Endometrial microvascular endothelial cells (primary cell): ENCODE results near the gene GRK1. TPM values are rescaled to one million over a fixed set of nuclear protein-coding genes. Genes with fewer than 3 reads are reported as not detected.

ENCODE experiments used
- in situ Hi-C: cut with HindIII; loops from 2 replicates; pipeline ENCODE4 v1.10.0; 2017; ENCODE audit warnings: low sequenced_read_pairs, low pct_unique_long_range_greater_than_20kb; ENCODE audit errors: inconsistent ontology term
- total RNA-seq: library from RNA; depleted of rRNA; stranded (reverse); fragments of >200 nt; gene quantifications from one replicate; pipeline ENCODE4 v1.2.3, GENCODE V29; 2015; ENCODE audit errors: inconsistent ontology term

Gene GRK1
- total RNA-seq, 1 donor from 2014 or later, result not detected

DNA sequence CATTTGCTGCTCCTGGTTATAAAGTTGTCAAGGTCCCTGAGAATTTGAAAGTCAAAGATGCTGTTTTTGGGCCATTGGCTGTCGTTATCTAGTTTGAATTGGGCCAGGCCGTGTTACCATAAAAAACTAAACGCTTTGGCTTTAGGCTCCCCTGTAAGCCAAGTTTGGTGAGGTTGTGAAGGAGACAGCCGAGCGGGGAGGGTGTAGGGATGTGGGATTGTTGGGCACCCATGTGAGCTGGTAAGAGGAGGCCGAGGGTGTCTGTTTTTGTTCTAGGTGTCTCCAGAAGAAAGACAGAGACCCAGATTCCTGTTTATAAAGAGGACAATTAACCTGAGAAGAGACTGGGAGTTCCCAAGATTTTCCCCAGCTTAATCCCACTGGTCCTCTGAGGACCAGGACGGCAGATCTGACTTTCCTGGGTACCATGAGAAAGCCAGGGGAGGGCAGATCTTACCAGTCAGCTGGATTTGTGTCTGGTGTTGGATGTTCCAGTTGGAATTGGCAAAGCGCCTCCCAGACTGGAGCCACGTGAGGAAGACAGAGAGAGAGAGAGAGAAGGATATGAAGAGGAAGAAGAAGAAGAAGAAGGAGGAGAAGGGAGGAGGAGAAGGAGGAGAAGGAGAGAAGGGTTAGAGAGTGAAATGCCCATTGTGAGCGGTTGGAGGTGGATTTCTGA, 117.1 kb downstream of the GRK1 start:
- in situ Hi-C loops, result no loop called here

DNA sequence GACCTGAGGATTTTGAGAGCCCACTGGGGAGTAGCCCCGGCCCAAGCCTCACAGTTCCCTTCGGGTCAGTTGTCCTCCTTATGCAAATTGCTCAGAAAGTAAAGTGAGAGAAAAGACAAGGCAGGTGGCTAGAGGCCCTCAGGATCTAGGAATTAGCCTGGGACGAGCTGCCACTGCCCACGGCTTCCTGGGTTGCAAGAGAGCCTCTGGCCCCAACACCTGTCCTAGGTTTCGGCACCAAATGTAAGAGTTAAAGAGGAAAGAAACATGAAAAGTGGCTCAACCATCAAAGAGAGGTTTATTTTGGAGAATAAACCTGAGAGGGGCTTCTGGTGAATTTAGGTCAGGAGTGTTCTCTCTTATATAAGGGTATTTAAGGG, 117.6 kb downstream of the GRK1 start:
- in situ Hi-C loops, result no loop called here

DNA sequence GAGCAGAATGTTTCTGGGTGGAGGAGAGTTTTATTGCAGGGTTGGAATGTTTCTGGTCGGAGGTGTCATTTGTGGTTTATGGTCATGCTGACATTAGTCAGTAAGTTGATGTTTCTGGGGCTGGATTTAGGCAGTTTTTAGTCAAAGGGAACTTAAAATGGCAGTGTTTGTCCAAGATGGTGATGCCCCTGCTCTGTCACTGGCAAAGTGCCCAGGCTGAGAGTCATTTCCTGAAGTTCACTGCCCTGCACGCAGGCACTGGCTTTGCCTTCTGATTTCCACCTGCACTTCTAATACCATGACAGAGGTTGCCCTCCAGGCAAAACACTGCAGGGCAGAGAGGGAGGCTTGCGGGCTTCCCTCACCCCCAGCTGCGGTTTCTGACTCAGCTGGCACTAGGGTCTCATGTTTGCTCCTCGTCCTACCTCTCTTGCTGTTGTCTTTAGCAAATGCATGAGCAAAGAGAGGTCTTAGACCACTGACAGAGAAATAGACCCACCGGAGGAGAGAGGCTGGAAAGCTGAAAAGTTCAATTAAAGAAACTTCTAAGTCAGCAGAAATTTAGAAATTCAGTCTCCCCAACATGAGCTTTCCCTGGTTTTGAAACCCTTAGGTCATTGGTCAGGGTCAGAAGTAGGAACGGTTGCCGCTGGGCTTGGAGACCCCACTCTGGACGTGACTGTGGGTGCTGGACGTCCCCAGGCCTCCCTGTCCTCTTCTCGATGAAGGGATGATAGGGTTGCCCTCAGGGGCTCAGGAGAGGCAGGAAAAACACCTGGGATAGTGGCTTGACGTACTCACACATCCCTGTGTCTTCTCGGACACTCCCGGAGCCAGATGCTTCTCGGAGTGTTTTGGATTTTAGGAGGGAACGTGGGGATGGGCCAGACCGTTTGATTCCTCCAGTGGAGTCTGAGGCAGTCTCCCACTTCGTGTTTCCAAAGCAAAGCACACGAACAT, 118.3 kb downstream of the GRK1 start:
- in situ Hi-C loops, result no loop called here

DNA sequence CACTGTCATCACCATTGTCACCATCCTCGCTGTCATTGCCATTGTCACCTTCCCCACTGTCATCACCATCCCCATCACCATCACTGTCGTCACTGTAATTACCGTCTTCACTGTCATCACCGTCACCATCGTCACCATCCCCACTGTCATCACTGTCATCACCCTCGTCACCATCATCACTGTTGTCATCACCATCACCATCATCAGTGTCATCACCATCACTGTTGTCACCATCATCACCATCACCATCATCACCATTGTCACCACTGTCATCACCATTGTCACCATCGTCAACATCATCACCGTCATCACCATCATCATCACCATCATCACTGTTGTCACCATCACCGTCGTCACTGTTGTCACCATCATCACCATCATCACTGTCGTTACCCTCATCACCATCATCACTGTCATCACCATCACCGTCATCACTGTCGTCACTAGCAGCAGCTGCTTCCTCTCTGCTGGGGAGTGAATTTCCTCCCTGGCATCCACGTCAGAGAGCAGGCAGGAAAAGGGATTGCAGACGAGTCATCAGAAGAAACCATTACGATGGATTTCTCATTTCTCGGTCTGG, 119.3 kb downstream of the GRK1 start:
- in situ Hi-C loops, result no loop called here

Other genes starting within 250 kb of the GRK1 start
- gene ADPRHL1, start 213.7 kb upstream of the GRK1 start, total RNA-seq, result 17.5 TPM
- gene DCUN1D2, start 176.5 kb upstream of the GRK1 start, total RNA-seq, result 3.0 TPM
- gene TFDP1, start 82.5 kb upstream of the GRK1 start, total RNA-seq, result 116 TPM
- not detected for gene ATP4B, start 9.0 kb upstream of the GRK1 start, total RNA-seq
- 31.3 TPM for gene TMEM255B, start 92.0 kb downstream of the GRK1 start, total RNA-seq
- gene GAS6, start 196.9 kb downstream of the GRK1 start, total RNA-seq, result 36.1 TPM